Caki2 (cell line): Measurements from ENCODE around the gene NKX2-4. TPM values are rescaled to one million over a fixed set of nuclear protein-coding genes. Genes with fewer than 3 reads are reported as not detected.
A peak's percentile ranks its signal among the peaks of the same experiment; 100 is the strongest.
"Not testable (repeated sequence)": the region's sequence is repeated elsewhere in the genome, so short reads cannot be mapped to it uniquely, and the experiment has no call there.

Experiments used
- DNase-seq: peaks from one replicate; pipeline ENCODE4 v3.0.0-alpha.2; 2015; ENCODE audit warnings: low read depth
- in situ Hi-C: cut with HindIII; loops from 2 replicates; pipeline ENCODE4 v1.10.0; 2016; ENCODE audit warnings: low sequenced_read_pairs, low pct_unique_long_range_greater_than_20kb, mixed read lengths
- total RNA-seq: library from RNA; depleted of rRNA; stranded (reverse); fragments of >200 nt; shearing (Covaris generic); gene quantifications from 2 replicates; pipeline ENCODE4 v1.2.3, GENCODE V29; 2014; ENCODE audit warnings: low replicate concordance; rRNA removed

The NKX2-4 gene
- total RNA-seq, 1 experiment from 2014 or later, result not detected

DNA sequence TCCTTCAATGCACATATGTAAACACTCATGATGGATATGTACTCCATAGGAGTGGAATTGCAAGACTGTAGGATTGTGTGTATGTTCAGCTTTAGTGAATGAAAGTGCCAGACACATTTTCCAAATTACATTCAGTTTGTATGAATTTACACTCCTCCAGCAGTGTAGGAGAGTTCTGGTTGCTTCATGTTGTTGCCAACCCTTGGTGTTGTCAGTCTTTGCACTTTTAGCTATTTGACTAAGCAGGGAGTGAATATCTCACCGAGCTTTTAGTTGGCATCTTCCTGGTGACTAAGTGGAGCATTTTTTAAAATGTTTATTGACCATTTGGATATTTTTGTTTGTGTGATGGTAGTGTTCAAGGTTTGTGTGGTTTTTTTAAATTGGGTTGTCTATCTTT is 23.9 kb downstream of the NKX2-4 start:
- no peak for DNase-seq
- in situ Hi-C loops, result no loop called here

DNA sequence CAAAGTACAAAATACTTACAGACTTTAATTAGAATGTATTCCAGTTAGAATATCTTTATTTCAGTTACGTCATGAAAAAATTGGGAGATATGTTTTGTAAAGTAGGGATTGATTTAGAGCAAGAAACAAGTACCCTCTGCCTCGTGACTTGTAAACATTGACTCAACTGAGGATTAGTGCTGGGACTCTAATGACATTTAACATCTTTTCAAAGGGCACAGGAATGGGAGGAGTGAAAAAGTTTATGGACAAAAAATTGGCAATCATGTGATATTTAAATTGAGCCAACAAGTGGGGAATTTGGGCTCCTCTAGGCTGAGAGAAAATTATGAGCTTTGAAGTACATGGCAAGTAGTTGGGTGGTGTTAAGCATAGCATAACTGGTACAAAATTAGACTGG is 25.3 kb downstream of the NKX2-4 start:
- in situ Hi-C loops, result no loop called here
- DNase-seq, result no peak

DNA sequence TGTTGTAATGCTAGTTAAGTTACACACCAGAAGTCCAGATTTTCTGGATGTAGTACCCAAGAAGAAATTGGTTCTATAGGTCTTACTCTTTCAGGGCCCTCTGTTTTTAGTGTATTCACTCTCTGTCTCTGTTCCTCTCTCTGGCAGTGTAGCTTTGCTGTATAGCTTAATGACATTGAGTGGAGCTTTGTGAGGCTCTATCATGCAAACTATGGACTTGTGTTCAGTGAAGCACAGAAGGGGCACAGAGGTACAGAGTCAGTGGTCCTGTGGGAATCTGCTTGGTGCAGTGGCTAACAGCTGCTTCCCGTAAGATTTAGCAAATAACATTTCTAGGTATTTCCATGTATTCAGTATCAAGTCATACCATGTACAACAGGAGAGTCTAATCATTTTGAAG is 26.1 kb downstream of the NKX2-4 start:
- in situ Hi-C loops, result no loop called here

DNA sequence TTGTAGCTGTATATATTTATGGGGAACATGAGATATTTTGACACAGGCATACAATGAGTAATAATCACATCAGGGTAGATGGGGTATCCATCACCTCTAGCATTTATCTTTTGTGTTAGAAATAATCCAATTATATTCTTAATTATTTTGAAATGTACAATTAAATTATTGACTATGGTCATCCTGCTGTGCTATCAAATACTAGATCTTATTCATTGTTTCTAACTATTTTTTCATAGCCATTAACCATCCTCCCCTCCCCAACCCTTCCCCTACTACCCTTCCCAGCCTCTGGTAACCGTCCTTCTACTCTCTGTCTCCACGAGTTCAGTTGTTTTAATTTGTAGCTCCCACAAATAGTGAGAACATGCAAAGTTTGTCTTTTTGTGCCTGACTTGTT is 28.5 kb downstream of the NKX2-4 start:
- in situ Hi-C loops, result no loop called here
- no peak for DNase-seq

More for the DNA sequence above, 26.1 kb downstream of the NKX2-4 start:
- no peak for DNase-seq

DNA sequence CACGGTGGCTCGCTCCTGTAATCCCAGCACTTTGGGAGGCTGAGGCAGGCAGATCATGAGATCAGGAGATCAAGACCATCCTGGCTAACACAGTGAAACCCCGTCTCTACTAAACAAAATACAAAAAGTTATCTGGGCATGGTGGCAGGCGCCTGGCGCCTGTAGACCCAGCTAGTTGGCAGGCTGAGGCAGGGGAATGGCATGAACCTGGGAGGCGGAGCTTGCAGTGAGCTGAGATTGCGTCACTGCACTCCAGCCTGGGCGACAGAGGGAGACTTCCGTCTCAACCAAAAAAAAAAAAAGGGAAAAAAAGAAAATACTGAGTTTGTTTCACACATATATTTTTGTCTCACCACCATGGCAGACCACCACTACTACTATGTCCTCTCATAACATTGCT is 31.1 kb downstream of the NKX2-4 start:
- DNase-seq, in situ Hi-C loops: not testable (repeated sequence)

DNA sequence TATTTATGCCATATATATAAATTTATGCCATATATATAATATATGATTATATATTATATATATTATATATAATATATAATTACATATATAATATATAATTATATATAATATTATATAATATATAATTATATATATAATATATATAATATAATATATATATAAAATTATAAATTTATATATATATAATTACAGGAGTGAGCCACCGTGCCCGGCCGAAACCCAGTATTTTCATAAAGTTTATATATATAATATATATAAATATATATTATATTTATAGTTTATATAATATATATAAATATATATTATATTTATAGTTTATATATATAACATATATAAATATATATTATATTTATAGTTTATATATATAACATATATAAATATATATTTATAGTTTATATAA is 31.6 kb downstream of the NKX2-4 start:
- in situ Hi-C loops, result no loop called here

DNA sequence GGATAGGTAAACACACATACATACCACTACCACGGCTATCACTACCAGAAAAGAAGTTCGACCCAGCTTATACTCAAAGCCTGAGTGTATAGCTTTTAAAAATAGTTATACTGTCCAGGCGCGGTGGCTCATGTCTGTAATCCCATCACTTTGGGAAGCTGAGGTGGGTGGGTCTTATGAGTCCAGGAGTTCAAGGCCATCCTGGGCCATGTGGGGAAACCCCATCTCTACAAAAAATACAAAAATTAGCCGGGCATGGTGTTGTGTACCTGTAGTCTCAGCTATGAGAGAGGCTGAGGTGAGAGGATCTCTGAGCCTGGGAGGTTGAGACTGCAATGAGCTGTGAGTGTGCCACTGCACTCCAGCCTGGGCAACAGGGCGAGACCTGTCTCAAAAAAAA is 32.9 kb downstream of the NKX2-4 start:
- DNase-seq, result no peak
- in situ Hi-C loops, result no loop called here

More for the DNA sequence above, 31.6 kb downstream of the NKX2-4 start:
- no peak for DNase-seq

DNA sequence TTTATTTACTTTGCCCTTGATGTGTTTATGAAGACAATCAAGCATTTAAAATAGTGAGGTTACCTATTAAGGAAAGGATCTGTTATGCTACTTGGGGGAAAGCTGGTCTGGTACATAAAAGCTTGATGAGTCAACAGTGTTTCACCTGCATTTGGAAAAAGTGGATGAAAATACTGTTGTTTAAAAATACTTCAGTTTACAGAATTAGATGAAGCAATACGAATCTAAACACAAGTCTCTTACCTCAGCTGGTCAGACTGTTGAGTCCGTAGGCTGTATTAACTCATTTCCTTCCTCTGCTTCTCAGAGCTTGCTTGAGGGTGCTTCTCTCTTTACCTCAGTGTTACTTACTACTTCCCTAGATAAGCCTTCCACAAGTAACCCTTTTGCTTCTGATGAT is 36.1 kb downstream of the NKX2-4 start:
- in situ Hi-C loops, result no loop called here
- no peak for DNase-seq

DNA sequence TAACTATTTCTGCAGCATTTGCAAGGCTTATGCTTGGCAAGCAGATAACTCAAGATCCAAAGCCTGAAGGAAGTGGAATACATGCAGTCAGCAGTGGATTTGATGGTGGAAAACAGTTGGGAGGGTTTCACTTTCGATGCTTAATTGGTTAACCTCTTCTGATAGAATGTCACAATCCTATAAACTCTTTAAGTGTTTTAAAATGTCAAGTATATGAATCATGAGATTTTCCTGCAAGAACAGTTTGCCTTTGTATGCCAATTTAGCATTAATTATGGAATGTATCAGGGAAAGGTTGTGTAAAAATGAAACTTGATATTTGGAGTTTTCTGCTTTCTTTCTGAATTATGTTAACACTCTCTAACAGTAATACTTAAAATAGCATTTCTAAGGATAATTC is 36.6 kb downstream of the NKX2-4 start:
- DNase-seq, result no peak
- in situ Hi-C loops, result no loop called here

DNA sequence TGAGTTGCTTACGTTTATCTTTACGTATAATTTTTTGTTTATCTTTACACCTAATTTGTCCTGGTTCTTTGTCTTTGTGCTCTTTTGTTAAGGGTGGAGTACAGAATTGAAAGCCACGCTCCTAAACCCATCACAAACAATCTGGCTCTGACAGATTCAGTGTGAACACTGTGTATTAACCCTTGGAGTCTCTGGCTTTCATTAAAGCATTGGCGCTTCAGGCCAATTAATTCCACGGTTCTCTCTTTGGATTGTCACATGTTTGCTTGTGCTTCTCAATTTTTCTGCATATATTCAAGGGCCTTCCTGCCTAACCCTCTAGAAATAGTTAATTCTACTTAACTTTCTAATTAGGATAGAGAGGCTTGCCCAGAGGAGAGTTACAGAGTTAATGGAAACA is 38.6 kb downstream of the NKX2-4 start:
- in situ Hi-C loops, result no loop called here
- DNase-seq, result no peak

DNA sequence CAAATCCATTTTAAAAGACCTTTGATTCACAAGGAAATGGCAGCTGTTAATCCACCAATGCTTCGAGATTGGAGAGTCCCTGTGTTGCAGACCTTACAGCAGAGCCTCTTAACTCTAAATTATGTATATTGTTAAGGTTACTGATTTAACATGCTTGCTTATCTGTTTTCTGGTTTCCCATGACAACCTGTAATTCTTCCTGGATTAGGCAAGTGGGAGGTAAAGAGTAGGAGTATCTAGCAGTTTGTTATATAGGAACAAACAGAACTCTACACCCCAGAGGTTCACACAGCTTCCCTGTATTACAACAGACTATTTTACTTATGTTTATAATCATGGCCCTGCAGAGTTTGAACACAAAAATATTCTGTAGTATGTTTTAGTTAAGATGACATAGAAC is 39.5 kb downstream of the NKX2-4 start:
- DNase-seq, result peak; percentile 7
- in situ Hi-C loops, result no loop called here

DNA sequence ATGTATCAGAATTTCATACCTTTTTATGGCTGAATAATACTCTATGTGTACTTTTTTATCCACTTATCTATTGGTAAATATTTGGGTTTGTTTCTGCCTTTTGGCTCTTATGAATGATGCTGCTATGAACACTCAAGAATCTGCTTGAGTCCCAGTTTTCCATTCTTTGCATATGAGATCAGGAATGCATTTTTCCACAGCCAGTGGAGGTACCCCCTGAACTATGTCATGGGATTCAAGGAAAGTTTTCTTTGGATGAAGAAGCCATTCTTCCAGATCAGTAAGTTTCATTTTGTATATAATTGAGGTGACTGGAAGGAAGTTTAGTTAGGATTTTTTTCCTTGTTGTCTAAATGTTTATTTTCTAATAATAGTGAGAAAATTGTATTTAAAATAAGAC is 40.9 kb downstream of the NKX2-4 start:
- peak; percentile 6 for DNase-seq
- in situ Hi-C loops, result no loop called here

DNA sequence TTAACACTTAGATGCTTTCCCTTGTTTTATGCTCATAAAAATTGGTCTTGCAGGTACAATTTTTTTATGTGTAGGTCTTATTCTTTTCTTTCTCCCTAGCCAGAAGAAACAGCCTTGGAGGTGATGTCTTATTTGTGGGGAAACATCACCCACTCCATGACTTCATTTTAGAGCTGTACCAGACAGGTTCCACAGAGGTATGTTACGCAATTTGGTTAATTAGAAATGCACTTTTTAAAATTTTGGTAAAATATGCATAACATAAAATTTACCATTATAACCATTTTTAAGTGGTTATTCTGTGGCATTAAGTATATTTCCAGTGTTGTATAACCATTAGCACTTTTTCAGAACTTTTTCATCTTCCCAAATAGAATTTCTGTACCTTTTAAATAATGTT is 41.3 kb downstream of the NKX2-4 start:
- in situ Hi-C loops, result no loop called here
- no peak for DNase-seq

DNA sequence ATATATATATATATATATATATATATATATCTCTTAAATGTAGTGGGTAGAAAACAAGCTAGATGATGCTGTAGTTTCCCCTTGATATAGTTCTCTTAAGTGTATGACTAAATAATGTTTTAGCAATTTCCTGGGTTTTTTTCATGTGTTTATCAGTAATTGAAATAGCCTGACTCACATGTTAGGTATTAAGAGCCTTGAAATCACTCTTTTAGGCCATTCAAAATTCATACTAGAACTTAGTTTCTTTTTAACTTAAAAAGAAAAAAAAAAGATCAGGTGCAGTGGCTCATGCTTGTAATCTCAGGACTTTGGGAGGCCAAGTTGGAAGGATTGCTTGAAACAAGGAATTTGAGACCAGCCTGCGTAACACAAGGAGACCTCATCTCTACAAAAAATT is 44.1 kb downstream of the NKX2-4 start:
- DNase-seq, result peak; percentile 10
- in situ Hi-C loops, result no loop called here

DNA sequence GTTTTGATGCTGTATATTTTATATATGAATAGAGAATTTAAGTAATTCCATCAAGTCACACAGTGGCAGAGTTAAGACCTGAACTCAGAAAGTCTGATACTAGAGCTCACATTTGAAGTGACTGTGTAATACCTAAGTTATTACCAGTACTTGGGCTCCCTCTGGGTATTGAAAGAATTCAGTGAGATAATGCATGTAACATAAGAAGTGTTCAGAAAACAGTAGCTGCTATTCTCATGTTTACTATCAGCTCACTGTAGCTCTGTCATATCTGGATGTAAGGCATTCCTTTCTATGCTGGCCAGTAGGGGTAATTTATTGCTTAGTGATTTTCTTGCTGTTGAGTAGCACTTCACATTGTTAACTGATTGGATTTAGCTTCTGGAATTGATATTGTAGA is 44.6 kb downstream of the NKX2-4 start:
- no peak for DNase-seq
- in situ Hi-C loops, result no loop called here

Other genes starting within 250 kb of the NKX2-4 start
- 116 and 122 TPM in 2 replicates for gene XRN2, start 94.2 kb downstream of the NKX2-4 start, total RNA-seq
- not detected in 2 replicates for gene NKX2-2, start 116.5 kb upstream of the NKX2-4 start, total RNA-seq